ENCODE data around the gene ZDHHC5.
A peak's percentile ranks its signal among the peaks of the same experiment; 100 is the strongest.
"Not testable (repeated sequence)": the region's sequence is repeated elsewhere in the genome, so short reads cannot be mapped to it uniquely, and the experiment has no call there.

ZDHHC5 gene

DNA sequence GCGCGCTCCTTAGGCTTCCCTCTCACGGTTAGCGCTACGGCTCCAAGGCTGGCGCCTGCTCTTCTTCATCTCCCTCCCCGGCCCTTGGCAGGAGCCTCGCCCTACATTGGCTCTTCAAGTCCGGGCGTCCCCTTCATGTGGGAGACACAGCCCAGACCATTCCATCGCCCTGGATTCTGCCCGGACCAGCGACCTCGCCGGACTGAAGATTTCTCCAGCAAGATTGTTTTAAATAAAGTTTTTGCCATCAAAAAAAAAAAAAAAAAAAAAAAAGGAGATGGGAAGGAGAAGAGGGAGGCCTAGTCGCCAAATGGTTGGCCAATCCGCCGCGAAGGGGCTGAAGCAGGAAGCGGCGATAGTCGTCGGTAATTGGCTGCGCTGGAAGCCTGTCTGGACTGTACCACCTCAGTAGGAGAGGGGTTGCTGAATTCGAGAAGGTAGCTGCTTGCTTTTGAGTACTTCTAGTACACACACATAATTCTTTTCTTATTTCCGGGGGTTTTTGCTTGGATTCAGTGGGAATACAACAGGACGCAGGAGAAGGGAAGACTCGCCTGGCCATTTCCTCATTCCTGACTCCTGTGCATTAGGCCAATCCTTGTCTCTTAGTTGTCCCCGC lies 688 bp upstream of the ZDHHC5 start:
- peak; percentile 90 for DNase-seq (ENCODE audit: low spot score)

DNA sequence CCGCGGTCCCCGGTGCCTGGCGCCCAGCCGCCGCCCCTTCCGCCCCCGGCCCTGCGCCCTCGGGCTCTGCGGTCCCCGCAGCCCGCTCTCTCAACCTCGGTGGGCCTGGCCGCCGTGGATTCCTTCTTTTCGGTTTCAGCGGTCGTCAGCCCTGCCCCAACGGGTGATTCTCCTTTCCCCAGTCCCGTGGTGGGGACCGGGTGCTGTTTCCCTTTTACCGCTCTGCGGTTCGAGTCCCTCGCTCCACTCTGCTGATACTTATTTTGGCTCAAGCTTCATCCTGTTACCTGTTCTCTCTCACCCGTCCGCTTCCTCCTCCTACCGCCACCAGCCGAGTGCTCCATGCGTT lies 494 bp downstream of the ZDHHC5 start:
- DNase-seq (ENCODE audit: low spot score), result peak; percentile 74

DNA sequence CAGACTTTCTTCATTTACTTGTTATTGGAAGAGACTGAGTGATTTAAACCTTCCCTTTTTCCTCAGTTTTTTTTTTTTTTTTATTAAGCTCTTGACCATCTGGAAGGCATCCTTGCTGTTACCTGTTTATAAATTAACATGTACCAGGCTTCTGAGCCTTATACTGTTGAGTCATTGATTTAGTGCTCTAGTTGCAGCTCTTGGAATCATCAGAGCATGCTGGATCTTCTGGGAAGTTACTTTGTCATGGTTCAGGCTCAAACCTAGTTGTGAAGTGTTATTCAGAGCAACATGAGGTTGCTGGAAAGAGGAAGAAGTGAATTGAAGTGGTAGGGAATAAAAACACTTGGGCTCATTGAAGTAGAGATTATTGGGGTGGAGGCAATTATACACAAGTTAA lies 6.3 kb downstream of the ZDHHC5 start:
- DNase-seq (ENCODE audit: low spot score), result no peak

DNA sequence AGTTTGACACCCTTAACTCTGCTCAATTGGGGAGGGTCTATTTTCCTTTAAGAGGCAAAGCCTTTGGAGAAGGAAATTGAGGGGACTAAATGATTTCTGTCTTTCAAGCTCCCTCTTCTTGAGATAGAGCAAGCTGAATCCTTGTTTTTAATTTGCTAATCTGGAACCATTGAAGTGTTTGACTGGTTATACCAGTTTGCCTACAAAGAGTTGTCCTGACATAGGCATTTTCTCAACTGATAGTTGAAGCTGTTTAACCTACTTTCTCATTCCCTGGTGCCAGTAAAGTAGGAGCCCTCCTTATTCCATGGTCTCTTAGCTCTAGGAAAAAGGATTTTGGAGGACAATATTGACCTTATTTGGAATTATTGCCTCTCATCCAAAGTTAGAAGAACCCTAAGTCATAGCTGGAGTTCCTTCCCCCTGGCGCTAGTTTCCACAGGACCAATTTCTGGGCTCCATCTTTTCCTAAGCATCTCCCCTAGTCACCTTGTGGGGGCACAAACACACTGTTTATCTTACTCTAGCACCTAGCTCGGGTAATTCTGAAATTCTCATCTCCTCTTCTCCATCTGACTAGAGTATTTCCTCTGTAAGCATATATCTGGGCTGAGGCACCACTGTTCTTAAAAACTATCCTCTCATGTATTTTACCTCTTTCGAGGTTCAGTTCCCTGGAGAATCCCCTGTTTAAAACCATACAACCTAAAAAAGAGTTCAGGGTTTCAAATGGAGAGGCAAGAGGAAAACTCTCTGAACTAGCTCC lies 7.4 kb downstream of the ZDHHC5 start:
- no peak for DNase-seq (ENCODE audit: low spot score)

DNA sequence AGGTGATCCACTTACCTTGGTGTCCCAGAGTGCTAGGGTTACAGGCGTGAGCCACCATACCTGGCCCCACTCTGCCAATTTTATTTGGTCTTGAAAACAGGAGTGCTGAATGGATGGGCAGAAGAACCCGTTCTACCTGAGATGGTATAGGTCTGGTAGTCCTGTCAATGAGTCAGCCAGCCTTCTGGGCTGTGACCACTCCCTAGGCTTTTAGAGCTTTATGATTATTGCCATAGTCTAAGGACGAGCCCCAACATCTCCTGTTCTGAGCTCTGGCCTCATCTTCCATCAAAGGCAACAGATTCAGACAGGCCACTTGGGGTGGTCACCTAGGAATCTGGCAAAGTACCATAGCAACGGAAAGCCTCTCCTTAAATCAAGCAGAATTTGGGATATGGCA lies 11.5 kb downstream of the ZDHHC5 start:
- no peak for DNase-seq (ENCODE audit: low spot score)

DNA sequence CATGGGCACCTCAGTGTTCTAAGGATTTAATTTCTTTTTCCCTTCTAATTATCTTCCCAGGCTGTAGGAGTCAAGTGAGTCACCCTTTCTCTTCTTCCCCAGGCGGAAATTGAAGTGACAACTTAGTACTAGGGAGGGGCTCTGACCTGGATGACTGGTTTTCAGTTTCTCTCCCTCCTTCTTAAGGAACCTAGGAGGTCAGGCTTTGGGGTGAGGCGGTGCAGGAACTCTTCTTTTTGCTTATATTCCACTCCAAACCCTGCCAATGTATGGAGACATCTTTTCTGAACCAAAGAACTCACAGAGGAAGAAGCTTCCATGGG lies 12.6 kb downstream of the ZDHHC5 start:
- DNase-seq (ENCODE audit: low spot score), result no peak

DNA sequence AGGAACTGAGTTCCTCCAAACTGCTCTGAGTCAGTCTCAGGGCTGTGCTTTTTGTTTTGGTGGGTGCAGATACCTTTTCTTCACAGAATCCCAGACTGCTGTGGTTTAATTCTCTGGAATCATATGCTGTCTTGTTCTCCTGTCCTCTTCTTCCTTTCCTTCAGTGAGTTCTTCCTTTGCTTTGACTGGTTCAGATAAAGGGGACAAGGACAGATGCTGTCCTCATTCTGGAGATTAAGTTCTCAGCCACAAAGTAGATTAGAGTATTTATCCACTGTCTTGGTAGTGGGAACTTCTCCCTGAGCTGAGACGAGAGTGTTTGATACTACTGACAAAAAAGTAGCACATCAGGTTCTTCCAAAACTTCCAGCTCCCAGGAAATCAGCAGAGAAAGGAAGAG lies 13.3 kb downstream of the ZDHHC5 start:
- DNase-seq (ENCODE audit: low spot score), result peak; percentile 49

DNA sequence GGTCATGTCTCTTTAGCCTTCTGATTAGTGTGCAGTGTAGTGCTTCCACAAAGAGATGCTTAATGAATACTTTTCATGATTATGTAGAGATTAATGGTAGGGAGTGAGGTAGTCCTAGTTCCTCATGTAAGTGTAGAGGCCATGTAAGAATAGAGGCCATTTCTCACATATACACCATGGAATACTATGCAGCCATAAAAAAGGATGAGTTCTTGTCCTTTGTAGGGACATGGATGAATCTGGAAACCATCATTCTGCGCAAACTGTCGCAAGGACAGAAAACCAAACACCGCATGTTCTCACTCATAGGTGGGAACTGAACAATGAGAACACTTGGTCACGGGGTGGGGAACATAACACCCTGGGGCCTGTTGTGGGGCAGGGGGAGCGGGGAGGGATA lies 22.6 kb downstream of the ZDHHC5 start:
- not testable (repeated sequence) for DNase-seq (ENCODE audit: low spot score)

DNA sequence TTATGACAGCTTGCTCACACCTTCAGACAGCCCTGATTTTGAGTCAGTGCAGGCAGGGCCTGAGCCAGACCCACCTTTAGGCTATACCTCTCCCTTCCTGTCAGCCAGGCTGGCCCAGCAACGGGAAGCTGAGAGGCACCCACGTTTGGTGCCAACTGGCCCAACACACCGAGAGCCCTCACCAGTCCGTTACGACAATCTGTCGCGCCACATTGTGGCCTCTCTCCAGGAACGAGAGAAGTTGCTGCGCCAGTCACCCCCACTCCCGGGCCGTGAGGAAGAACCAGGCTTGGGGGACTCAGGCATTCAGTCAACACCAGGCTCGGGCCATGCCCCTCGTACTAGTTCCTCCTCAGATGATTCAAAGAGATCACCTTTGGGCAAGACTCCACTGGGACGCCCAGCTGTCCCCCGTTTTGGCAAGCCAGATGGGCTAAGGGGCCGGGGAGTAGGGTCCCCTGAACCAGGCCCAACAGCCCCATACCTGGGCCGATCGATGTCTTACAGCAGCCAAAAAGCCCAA lies 31.0 kb downstream of the ZDHHC5 start:
- DNase-seq (ENCODE audit: low spot score), result no peak

DNA sequence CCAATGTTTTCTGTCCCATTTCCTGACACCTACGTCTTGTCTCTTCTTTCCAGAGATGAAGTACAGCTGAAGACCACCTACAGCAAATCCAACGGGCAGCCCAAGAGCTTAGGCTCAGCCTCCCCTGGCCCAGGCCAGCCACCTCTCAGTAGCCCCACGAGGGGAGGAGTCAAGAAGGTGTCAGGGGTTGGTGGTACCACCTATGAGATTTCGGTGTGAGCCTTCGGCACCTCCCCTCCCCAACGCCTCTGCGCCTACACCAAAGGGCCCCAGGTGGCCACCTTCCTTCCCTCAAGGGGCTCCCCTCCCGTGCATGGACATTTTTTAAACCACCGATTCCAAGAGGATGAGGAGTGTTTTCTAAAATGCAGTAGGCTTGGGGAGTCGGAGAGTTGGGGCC lies 31.9 kb downstream of the ZDHHC5 start:
- DNase-seq (ENCODE audit: low spot score), result no peak

DNA sequence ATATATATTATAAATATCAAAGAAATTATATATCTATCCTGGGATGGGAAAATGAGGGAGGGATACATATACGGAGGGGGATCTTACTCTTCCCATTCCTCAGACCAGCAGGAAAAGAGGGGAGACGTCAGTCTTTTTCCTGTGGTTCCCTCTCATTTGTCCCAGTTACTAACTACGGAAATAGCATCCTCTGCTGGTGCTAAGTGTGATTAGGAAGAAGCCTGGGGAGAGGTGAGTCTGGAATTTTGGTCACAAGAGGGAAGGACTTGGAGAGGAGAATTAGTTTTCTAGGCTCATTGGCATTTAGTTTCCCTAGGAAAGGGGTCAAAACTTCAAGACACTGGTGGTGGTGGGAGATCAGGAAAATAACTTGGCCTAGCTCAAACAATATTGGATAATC lies 32.5 kb downstream of the ZDHHC5 start:
- peak; percentile 41 for DNase-seq (ENCODE audit: low spot score)

DNA sequence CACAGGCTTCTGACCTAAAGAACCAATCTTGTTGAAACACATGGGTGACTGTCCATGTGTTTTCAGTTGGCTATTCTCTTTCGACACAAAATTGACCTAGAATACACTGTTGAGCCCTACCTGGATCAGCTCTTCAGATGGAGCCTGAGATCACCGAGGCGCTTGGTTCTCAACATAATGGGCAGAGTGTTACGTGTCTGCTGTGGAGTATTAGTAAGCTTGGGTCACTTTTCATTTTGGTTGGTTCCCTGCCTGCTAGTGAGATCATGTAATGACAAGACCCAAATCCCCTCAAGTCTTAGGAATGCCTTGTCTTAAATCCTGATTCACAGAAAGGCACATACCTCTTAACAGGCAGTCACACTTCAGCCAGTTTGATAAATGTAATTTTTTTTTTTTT lies 35.4 kb downstream of the ZDHHC5 start:
- DNase-seq (ENCODE audit: low spot score), result no peak

DNA sequence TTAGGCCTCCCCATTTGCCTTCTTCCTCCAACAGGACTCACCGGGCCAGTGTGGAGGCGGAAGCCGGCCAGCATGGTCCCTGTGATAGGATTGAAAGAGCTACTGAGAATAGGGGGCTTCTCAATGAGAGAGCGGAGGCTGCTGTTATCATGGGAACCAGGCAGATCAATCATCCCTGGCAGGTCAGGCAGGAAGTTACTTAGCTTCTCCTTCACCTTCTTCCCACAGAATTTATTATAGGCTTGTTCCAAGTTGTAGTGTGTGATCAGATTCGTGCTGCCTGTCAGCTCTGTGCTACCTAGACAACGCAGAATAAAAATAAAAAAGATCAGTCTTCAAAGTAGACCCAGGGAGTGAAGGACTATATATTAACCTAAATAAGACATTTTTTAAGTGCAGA lies 37.0 kb downstream of the ZDHHC5 start:
- DNase-seq (ENCODE audit: low spot score), result no peak

DNA sequence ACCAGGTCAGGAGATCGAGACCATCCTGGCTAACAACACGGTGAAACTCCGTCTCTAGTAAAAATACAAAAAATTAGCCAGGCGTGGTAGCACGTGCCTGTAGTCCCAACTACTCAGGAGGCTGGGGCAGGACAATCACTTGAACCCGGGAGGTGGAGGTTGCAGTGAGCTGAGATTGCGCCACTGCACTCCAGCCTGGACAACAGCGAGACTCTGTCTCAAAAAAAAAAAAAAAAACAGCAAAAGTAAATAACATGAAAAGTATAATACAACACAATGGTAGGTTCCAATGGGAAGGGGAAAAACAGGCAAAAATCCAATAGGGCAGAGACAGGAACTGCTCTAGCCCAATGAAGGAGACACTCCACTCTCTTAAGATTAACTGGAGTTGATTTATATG lies 37.5 kb downstream of the ZDHHC5 start:
- not testable (repeated sequence) for DNase-seq (ENCODE audit: low spot score)

DNA sequence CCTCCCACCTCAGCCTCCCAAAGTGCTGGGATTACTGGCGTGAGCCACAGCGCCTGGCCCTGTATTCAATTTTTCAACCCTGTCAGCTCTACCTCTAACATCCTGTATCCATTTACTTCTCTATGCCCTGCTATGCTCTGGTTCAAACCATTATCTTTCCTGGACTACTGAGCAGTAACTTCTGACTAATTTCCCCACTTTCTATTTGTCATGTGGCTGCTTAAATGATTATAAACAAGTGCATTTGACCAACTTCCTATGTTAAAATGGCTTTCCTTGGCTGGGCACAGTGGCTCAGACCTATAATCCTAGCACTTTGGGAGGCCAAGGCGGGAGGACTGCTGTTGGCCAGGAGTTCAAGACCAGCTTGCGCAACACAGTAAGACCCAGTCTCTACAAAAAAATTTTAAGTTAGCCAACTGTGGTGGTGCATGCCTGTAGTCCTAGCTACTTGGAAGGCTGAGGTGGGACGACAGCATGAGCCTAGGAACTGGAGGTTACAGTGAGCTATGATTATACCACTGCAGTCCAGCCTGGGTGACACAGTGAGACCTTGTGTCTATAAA lies 42.0 kb downstream of the ZDHHC5 start:
- no peak for DNase-seq (ENCODE audit: low spot score)

DNA sequence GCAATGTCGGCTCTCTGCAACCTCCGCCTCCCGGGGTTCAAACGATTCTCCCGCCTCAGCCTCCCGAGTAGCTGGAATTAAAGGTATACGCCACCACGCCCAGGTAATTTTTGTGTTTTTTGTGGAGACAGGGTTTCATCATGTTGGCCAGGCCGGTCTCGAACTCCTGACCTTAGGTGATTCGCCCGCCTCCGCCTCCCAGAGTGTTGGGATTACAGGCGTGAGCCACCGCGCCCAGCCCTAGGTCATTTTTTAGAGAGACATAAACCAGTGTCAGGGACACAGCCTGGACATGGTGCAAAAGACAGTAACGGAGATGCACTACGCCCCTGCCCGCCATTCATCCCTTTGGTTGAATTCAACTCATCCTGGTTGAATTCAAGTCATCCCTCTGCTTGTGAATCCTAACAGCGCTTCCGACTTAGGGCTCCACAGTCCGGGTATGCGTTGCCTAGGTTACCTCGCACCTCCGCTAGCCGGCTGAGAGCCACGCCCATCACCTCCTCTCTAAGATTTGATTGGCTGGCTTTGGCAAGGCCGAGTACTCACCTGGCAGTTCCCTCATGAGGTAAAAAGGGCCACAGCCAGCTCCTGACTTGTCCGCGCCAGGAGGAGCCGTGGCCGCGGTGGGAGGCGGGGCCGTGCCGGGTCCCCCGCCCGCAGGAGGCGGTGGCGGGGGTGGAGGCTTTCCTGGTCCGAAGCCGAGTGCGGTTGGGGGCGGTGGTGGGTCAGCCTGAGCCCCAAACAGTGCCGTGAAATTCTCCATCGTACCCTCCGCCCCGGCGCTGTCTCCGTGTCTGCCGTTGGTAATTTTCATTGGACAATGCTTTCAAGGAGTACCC lies 43.7 kb downstream of the ZDHHC5 start, which contains the start of gene MED19:
Gene MED19, minus strand, starts transcription at position 802 of the 842 bp plus-strand sequence. Its CDS starts 36 bp downstream, at position 766.
- DNase-seq (ENCODE audit: low spot score), result peak; percentile 85

DNA sequence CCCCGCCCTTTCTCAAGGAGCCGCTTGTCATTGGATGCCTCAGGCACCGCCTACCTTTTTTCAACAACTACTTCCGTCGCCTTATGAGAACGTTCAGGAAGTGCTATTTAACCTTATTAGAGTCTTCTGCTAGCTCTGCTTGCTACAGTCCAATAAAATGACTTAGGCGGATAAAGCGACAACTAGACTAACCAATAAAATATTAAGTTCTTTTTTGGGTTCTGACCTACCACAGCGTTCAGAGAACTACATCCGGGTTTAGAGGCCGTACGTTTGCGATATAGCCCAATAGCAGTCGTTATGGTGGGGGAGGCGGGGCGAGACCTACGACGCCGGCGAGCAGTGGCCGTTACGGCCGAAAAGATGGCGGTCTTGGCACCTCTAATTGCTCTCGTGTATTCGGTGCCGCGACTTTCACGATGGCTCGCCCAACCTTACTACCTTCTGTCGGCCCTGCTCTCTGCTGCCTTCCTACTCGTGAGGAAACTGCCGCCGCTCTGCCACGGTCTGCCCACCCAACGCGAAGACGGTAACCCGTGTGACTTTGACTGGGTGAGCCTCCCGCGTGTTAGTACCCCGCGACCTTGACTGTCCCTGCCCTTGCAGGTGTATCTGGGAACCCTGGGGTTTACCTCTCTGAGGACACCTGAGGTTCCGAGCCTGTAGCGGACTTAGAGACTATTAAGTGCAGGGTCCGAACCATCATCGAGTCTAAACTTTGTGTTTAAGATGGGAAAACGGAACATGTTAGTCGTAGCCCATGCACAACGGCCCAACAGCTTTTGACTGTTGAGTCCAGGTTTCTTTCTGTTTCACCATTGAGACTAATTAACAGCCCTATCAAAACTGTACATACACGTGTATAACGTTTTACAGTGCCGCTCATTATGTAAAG lies 44.6 kb downstream of the ZDHHC5 start, which contains the start of gene TMX2:
Gene TMX2, plus strand, starts transcription at position 338 of the 895 bp plus-strand sequence. Its CDS starts 26 bp downstream, at position 364.
- DNase-seq (ENCODE audit: low spot score), result peak; percentile 87

DNA sequence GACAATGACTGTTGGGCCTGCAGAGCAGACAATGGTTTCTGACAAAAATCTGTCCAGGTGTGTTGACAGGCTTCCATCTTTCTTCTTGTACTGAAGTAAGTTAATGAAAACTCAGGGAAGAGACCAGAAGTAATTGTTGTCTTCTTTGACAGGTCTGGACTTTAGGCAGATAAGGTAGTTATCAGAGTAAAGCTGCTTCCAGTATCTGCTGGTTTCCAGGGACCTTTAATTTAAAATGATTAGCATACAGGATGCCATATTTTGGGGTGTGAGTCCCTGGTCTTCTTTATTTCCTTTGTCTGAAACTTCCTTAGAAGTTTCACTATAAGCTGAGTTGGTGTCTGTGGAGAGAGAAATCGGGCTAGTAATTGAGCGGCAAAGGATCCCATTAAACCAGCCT lies 45.9 kb downstream of the ZDHHC5 start:
- no peak for DNase-seq (ENCODE audit: low spot score)

DNA sequence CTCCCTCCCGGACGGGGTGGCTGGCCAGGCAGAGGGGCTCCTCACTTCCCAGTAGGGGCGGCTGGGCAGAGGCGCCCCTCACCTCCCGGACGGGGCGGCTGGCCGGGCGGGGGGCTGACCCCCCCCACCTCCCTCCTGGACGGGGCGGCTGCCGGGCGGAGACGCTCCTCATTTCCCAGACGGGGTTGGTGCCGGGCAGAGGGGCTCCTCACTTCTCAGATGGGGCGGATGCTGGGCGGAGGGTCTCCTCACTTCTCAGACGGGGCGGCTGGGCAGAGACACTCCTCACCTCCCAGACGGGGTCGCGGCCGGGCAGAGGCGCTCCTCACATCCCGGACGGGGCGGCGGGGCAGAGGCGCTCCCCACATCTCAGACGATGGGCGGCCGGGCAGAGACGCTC lies 48.8 kb downstream of the ZDHHC5 start:
- not testable (repeated sequence) for DNase-seq (ENCODE audit: low spot score)

DNA sequence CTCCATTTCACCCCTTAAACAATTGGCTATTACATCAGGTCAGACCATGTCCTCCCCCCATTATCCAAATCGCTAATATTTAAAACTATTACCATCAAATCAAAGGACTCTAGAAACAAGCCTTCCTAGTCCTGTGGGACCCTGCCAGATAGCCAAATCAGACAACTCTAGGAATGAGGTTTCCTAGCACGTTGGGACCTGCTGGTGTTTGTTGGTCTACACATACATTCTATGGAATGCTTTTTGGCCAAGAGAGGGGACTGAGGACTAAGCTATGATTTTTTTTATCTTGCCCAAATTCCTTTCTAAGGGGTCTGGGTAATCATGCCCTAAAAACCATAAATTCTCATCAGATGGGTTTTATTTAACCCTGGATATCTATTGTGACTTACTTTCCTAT lies 59.3 kb downstream of the ZDHHC5 start:
- no peak for DNase-seq (ENCODE audit: low spot score)

DNA sequence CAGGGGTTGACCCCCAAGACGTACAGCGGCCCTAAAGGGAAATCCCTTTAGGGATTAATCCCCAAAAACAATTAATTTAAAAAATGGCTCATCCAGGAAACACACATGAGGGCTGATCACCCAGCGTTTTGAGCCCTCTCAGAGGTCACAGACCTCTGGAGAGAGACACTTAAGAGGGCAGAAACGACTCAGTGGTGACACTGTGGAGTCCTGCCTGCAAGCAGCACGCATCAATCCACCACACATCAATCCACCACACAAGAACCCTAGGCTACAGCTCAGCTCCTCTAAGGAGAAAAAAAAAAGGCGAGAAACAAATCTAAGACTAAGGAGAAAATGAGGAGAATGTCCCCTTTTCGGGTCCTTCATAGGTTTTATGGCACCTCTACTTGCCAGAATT lies 60.9 kb downstream of the ZDHHC5 start:
- no peak for DNase-seq (ENCODE audit: low spot score)

Measured in D341Med (cell line).